Psoas muscle (tissue), 8 donors: Measurements from ENCODE around the gene SLC6A8. TPM values are rescaled to one million over a fixed set of nuclear protein-coding genes. Genes with fewer than 3 reads are reported as not detected.

Experiments used
- ATAC-seq, 4 donors: fragments of 200-7000 bp; cut with Tn5 transposase; one replicate each; pipeline ENCODE4 v1.9.1; 2020; ENCODE audit warnings: moderate library complexity in 3 of 4, mild to moderate bottlenecking in 2 of 4
- DNase-seq, 2 donors: peaks; one replicate each; pipeline ENCODE4 v3.0.0-alpha.2; 2020
- H3K27ac ChIP-seq: fragments of 200-600 bp; one replicate; pipeline ENCODE4 v1.8.0; 2022
- H3K27me3 ChIP-seq, 3 donors: fragments of 200-600 bp in 1 of 3; one replicate each; pipeline versions ENCODE4 v1.6.1 to v1.8.0; 2013 to 2022; ENCODE audit warnings: low read length in 2 of 3, mild to moderate bottlenecking in 2 of 3, moderate library complexity in 1 of 3; ENCODE audit not compliant: insufficient read depth in 3 of 3
- H3K36me3 ChIP-seq, 2 donors: fragments of 200-600 bp in 1 of 2; one replicate each; pipeline versions ENCODE4 v1.6.1 to v1.8.0; 2013 to 2022; ENCODE audit warnings: low read depth in 1 of 2, mild to moderate bottlenecking in 1 of 2, moderate library complexity in 1 of 2; ENCODE audit not compliant: insufficient read depth in 1 of 2
- H3K4me1 ChIP-seq: fragments of 200-600 bp; one replicate; pipeline ENCODE4 v1.8.0; 2022
- H3K4me3 ChIP-seq: fragments of 200-600 bp; one replicate; pipeline ENCODE4 v1.8.0; 2022; ENCODE audit warnings: mild to moderate bottlenecking
- H3K9me3 ChIP-seq: fragments of 200-600 bp; one replicate; pipeline ENCODE4 v1.8.0; 2022
- CTCF ChIP-seq: fragments of 200-600 bp; IDR thresholded peaks from one replicate; pipeline ENCODE4 v1.8.0; 2022; ENCODE audit warnings: antibody characterized with exemption
- WGBS, 3 donors: extraction: QIAGEN DNeasy Blood & Tissue Kit; methylation state at CpG; one replicate each; pipeline versions ENCODE4 v1.1.6 to v1.1.7; 2013; 5-methylcytosine and 5-hydroxymethylcytosine counted together
- intact Hi-C, 2 donors: fragments of 100-400 bp; cut with DNase I; formaldehyde crosslinking; loops; one replicate each; pipeline versions ENCODE4 v1.11.0 to v1.14.2; 2022
- polyA plus RNA-seq, 3 donors: library from polyadenylated mRNA; stranded (reverse); fragments of 200-250 nt; gene quantifications; one replicate each; pipeline ENCODE4 v1.2.3, GENCODE V29; 2013
- total RNA-seq, 4 donors: library from RNA; stranded (reverse); fragmentation: NEBNext Ultra II Directional in 2 of 4; extraction: Animal tissue kit (Norgen Biotek cat#: 25700) in 2 of 4; gene quantifications; one replicate each; pipeline versions ENCODE4 v1.2.1 to v1.2.4, GENCODE V29; 2021 to 2023
- donor health status: healthy with polysubstance abuse.
- donor health status: DM: no; HTN: no; CAD: no; lungs with moderate emphysema.
- donor health status: Bipolar disorder and iron deficiency.
- donor health status: healthy.
- donor health status: DM: yes; HTN: yes; CAD: no.
- donor health status: DM: no; HTN: no; CAD: no.
- donor health status: DM: no; HTN: no; CAD: no.
- donor health status: DM: yes; HTN: yes; CAD: no.

The SLC6A8 gene
- total and polyA plus RNA-seq, 7 donors = 82.2 to 256 (median 104) TPM

DNA sequence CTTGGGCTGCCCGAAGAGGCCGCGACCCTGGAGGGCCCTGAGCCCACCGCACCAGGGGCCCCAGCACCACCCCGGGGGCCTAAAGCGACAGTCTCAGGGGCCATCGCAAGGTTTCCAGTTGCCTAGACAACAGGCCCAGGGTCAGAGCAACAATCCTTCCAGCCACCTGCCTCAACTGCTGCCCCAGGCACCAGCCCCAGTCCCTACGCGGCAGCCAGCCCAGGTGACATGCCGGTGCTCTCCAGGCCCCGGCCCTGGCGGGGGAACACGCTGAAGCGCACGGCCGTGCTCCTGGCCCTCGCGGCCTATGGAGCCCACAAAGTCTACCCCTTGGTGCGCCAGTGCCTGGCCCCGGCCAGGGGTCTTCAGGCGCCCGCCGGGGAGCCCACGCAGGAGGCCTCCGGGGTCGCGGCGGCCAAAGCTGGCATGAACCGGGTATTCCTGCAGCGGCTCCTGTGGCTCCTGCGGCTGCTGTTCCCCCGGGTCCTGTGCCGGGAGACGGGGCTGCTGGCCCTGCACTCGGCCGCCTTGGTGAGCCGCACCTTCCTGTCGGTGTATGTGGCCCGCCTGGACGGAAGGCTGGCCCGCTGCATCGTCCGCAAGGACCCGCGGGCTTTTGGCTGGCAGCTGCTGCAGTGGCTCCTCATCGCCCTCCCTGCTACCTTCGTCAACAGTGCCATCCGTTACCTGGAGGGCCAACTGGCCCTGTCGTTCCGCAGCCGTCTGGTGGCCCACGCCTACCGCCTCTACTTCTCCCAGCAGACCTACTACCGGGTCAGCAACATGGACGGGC, 37.5 kb downstream of the SLC6A8 start:
- Histone ChIP-seq H3K9me3 (no peaks in the 10 kb centered on the region), H3K36me3 (peaks cover 3 to 21% of the 10 kb centered on the region in 2 donors), H3K27ac (peak overlapping the region; percentile 85), H3K4me1 (peaks cover 40% of the 10 kb centered on the region), H3K27me3 (peaks cover 0 to 4% (median 0%) of the 10 kb centered on the region in 3 donors), H3K4me3 (peak overlapping the region; percentile 64)
- no peak for TF ChIP-seq CTCF
- DNase-seq (no peak), ATAC-seq (peak in 1 of 4 donors; percentile 11)
- intact Hi-C loops = no loop called here
- WGBS, 3 donors = 54 to 72% (median 56%) methylated on average over 28 to 55 of the region's 55 CpGs

DNA sequence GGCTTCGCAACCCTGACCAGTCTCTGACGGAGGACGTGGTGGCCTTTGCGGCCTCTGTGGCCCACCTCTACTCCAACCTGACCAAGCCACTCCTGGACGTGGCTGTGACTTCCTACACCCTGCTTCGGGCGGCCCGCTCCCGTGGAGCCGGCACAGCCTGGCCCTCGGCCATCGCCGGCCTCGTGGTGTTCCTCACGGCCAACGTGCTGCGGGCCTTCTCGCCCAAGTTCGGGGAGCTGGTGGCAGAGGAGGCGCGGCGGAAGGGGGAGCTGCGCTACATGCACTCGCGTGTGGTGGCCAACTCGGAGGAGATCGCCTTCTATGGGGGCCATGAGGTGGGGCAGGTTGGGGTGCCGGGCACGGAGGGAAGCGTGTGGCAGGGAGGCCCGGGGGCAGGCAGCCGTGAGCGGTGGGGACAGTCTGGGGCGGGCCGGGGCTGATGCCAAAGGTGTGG, 38.1 kb downstream of the SLC6A8 start:
- Histone ChIP-seq H3K4me1 (peaks cover 40% of the 10 kb centered on the region), H3K27ac (peak overlapping the region; percentile 85), H3K36me3 (peaks cover 0 to 15% of the 10 kb centered on the region in 2 donors), H3K4me3 (peak overlapping the region; percentile 64), H3K9me3 (no peaks in the 10 kb centered on the region), H3K27me3 (peaks cover 0 to 4% (median 0%) of the 10 kb centered on the region in 3 donors)
- TF ChIP-seq CTCF = no peak
- peak in 1 of 4 donors; percentile 16 for ATAC-seq
- intact Hi-C loops = no loop called here
- WGBS, 3 donors = 37 to 65% (median 52%) methylated on average over 26 to 35 of the region's 35 CpGs
- DNase-seq = peak in 1 of 2 donors; percentile 69

GRCh38 chrX:153726286-153727122, 38.8 kb downstream of the SLC6A8 start:
- WGBS, 3 donors = 2 to 26% (median 7%) methylated on average over 22 to 35 of the region's 35 CpGs
- Histone ChIP-seq H3K27me3 (peaks cover 0 to 4% (median 0%) of the 10 kb centered on the region in 3 donors), H3K4me3 (peak overlapping the region; percentile 64), H3K27ac (peak overlapping the region; percentile 85), H3K4me1 (peaks cover 40% of the 10 kb centered on the region), H3K36me3 (peaks cover 0 to 13% of the 10 kb centered on the region in 2 donors), H3K9me3 (no peaks in the 10 kb centered on the region)
- ATAC-seq (peak; percentile 18 to 42 (median 29)), DNase-seq (peak; percentile 61 to 81)
- intact Hi-C loops = no loop called here
- no peak for TF ChIP-seq CTCF

GRCh38 chrX:153727123-153727931, 39.6 kb downstream of the SLC6A8 start:
- H3K4me1 ChIP-seq = peaks cover 38% of the 10 kb centered on the region

More at GRCh38 chrX:153727123-153727931, 39.6 kb downstream of the SLC6A8 start:
- WGBS, 3 donors = 11 to 36% (median 14%) methylated on average over 20 to 23 of the region's 23 CpGs
- no peak for TF ChIP-seq CTCF
- Histone ChIP-seq H3K27ac (peak overlapping the region; percentile 85), H3K27me3 (peaks cover 0 to 4% (median 0%) of the 10 kb centered on the region in 3 donors), H3K9me3 (no peaks in the 10 kb centered on the region), H3K36me3 (peaks cover 0 to 14% of the 10 kb centered on the region in 2 donors), H3K4me3 (peak overlapping the region; percentile 64)
- peak; percentile 30 to 68 (median 53) for ATAC-seq
- intact Hi-C loops = no loop called here
- peak; percentile 67 to 87 for DNase-seq
